K562 (cell line): ENCODE data around the gene CYTH1. TPM values are rescaled to one million over a fixed set of nuclear protein-coding genes. Genes with fewer than 3 reads are reported as not detected.

Source experiments
- ATAC-seq: fragments of 200-7000 bp; cut with Tn5 transposase; 3 replicates; pipeline ENCODE4 v1.9.1; 2020; ENCODE audit warnings: moderate library complexity
- BruUV-seq: library from RNA; stranded (reverse); fragments of 400-500 nt; replicated peaks from 2 replicates; lab custom pipeline; 2021; lab: Mats Ljungman, UMichigan
- CTCF ChIA-PET: fragments of 300-600 bp; formaldehyde crosslinking; extraction: SDS; loops from one replicate; lab custom pipeline; 2021; ENCODE audit warnings: low intra/inter-chr PET ratio; lab: Yijun Ruan, JAX
- POLR2A ChIA-PET: fragments of 300-600, 350-650 bp; sonication (Branson Sonifier 250); formaldehyde crosslinking; extraction: SDS; loops from one replicate; lab custom pipeline; 2021; ENCODE audit warnings: antibody characterized with exemption, inconsistent platforms; lab: Yijun Ruan, JAX
- DNase-seq, 4 experiments: peaks; one replicate each; pipeline versions ENCODE4 v3.0.0 to v3.0.0-alpha.2; 2011 to 2018; ENCODE audit warnings: low spot score in 3 of 4, mixed read lengths in 3 of 4; ENCODE audit errors: extremely low read depth in 1 of 4
- FAIRE-seq: peaks from 2 replicates; lab custom pipeline; 2011; peaks lifted over from hg19 to GRCh38; lab: Jason Lieb, UNC
- H2AFZ ChIP-seq: 2 replicates; pipeline ENCODE4 v1.6.0; 2011; ENCODE audit warnings: low read depth, low read length, control low read depth, inconsistent platforms
- H3K27ac ChIP-seq: fragments of 200-600 bp; 3 replicates; pipeline ENCODE4 v1.8.0; 2011; ENCODE audit warnings: low read depth, mild to moderate bottlenecking, control low read depth, inconsistent platforms, low read length, moderate library complexity, mixed read lengths; ENCODE audit errors: extremely low read depth
- H3K27me3 ChIP-seq, 2 experiments: fragments of 300-600 bp in 1 of 2; 2 replicates in 1 of 2; 3 replicates in 1 of 2; pipeline versions ENCODE4 v1.6.0 to v1.8.0; 2011; ENCODE audit warnings: inconsistent platforms in 2 of 2, low read length in 2 of 2, mild to moderate bottlenecking in 1 of 2, mixed read lengths in 1 of 2, moderate library complexity in 1 of 2; ENCODE audit not compliant: control insufficient read depth in 2 of 2, insufficient read depth in 2 of 2
- H3K36me3 ChIP-seq: fragments of 300-600 bp; 3 replicates; pipeline ENCODE4 v1.8.0; 2011; ENCODE audit warnings: mild to moderate bottlenecking, low read length, inconsistent platforms; ENCODE audit not compliant: control insufficient read depth, insufficient read depth
- H3K4me1 ChIP-seq, 2 experiments: fragments of 200-600 bp in 1 of 2; replicated peaks in 1 of 2; 2 replicates in 1 of 2; 3 replicates in 1 of 2; pipeline versions ENCODE4 v1.5.1 to v1.8.0; 2011; ENCODE audit warnings: inconsistent platforms in 2 of 2, low read length in 2 of 2, mild to moderate bottlenecking in 1 of 2, mixed read lengths in 1 of 2, moderate library complexity in 1 of 2; ENCODE audit not compliant: control insufficient read depth in 2 of 2, insufficient read depth in 2 of 2
- H3K4me2 ChIP-seq: 2 replicates; pipeline ENCODE4 v1.6.1; 2011; ENCODE audit warnings: low read length, control low read depth, inconsistent platforms, mixed read lengths; ENCODE audit not compliant: insufficient read depth
- H3K4me3 ChIP-seq: fragments of 200-600 bp; sonication (generic), shearing (Covaris generic); 2 replicates; pipeline ENCODE4 v1.5.1; 2016; ENCODE audit warnings: control low read depth, inconsistent platforms
- H3K79me2 ChIP-seq: fragments of 200-600 bp; 3 replicates; pipeline ENCODE4 v1.8.0; 2011; ENCODE audit warnings: low read length, inconsistent platforms; ENCODE audit not compliant: control insufficient read depth, insufficient read depth
- H3K9ac ChIP-seq, 2 experiments: 2 replicates each; pipeline versions ENCODE4 v1.6.0 to v1.6.1; 2011; ENCODE audit warnings: low read depth in 2 of 2, low read length in 2 of 2, control low read depth in 1 of 2, inconsistent platforms in 1 of 2, mild to moderate bottlenecking in 1 of 2, mixed read lengths in 1 of 2; ENCODE audit not compliant: insufficient read depth in 1 of 2
- H3K9me1 ChIP-seq: one replicate; pipeline ENCODE4 v1.6.0; 2011; ENCODE audit warnings: inconsistent platforms, mild to moderate bottlenecking, low read length, moderate library complexity; ENCODE audit not compliant: control insufficient read depth, insufficient read depth
- H3K9me3 ChIP-seq: replicated peaks from 2 replicates; pipeline ENCODE4 v1.5.1; 2011; ENCODE audit warnings: low read depth, low read length, inconsistent platforms; ENCODE audit not compliant: control insufficient read depth, insufficient read depth
- H4K20me1 ChIP-seq: replicated peaks from 2 replicates; pipeline ENCODE4 v1.6.1; 2011; ENCODE audit warnings: low read length, inconsistent platforms, mixed read lengths; ENCODE audit not compliant: control insufficient read depth, insufficient read depth
- EWSR1 ChIP-seq: fragments of 450-650 bp; IDR thresholded peaks from 2 replicates; pipeline ENCODE4 v1.6.1; 2018; ENCODE audit warnings: borderline replicate concordance, mild to moderate bottlenecking, low read depth, moderate library complexity; ENCODE audit not compliant: partially characterized antibody
- NR2F6 ChIP-seq: fragments of 450-650 bp; formaldehyde crosslinking; IDR thresholded peaks from 2 replicates; pipeline ENCODE4 v1.4.0; 2020; ENCODE audit warnings: mild to moderate bottlenecking
- RBM14 ChIP-seq: fragments of 200-400 bp; formaldehyde crosslinking; IDR thresholded peaks from 2 replicates; pipeline ENCODE4 v1.6.1; 2018; ENCODE audit warnings: low read depth, mild to moderate bottlenecking, low read length, moderate library complexity, borderline replicate concordance; ENCODE audit not compliant: insufficient read depth
- SRSF7 ChIP-seq: fragments of 200-400 bp; formaldehyde crosslinking; optimal IDR thresholded peaks from 2 replicates; pipeline ENCODE3; 2017; ENCODE audit warnings: mild to moderate bottlenecking, low read depth, low read length
- TEAD2 ChIP-seq: fragments of 450-650 bp; IDR thresholded peaks from 2 replicates; pipeline ENCODE4 v1.6.1; 2016; ENCODE audit warnings: missing genetic modification characterization, control low read depth, missing compliant biosample characterization
- WGBS: fragments of 100-300 bp; shearing (Covaris generic); methylation state at CpG from one replicate; pipeline ENCODE4 v1.1.6; 2016; ENCODE audit warnings: low coverage, mixed read lengths; ENCODE audit not compliant: insufficient coverage; ENCODE audit errors: missing lambda C conversion rate; 5-methylcytosine and 5-hydroxymethylcytosine counted together
- in situ Hi-C: fragments of 300-500 bp; cut with MboI; formaldehyde crosslinking; loops from 4 replicates; pipeline ENCODE4 v1.15.0; 2018; ENCODE audit warnings: inconsistent platforms, mixed read lengths
- intact Hi-C: fragments of 100-400 bp; cut with micrococcal nuclease; formaldehyde crosslinking; loops from 2 replicates; pipeline ENCODE4 v1.14.2; 2022
- polyA plus RNA-seq, 8 experiments: library from polyadenylated mRNA; depleted of rRNA in 4 of 8; stranded (reverse) in 5 of 8; unstranded in 3 of 8; fragments of >200 nt; fragmentation: Nextera tagmentation in 2 of 8; fragmentation: Illumina TruSeq in 1 of 8; extraction: Ambion mirVana in 2 of 8; extraction: Trizol in 1 of 8; gene quantifications; 2 replicates each; pipeline versions ENCODE4 v1.2.1 to v1.2.3, GENCODE V29; 2011 to 2014; ENCODE audit warnings: inconsistent platforms in 1 of 8, missing spikeins in 1 of 8
- total RNA-seq, 7 experiments: library from RNA; depleted of rRNA in 6 of 7; stranded (reverse); fragments of >200 nt in 6 of 7; fragmentation: Illumina TruSeq in 2 of 7; extraction: Trizol in 2 of 7; gene quantifications; 2 replicates each; pipeline versions ENCODE4 v1.2.1 to v1.2.3, GENCODE V29; 2011 to 2021; ENCODE audit warnings: low replicate concordance in 1 of 7
- TF ChIP-seq, protein P1 (sequence below): fragments of 450-650 bp; conservative IDR thresholded peaks from 2 replicates; pipeline ENCODE4 v1.6.1; 2016; ENCODE audit warnings: missing genetic modification characterization, low read depth, mild to moderate bottlenecking, missing compliant biosample characterization, moderate library complexity
- TF ChIP-seq, protein P2 (sequence below): fragments of 250-450 bp; sonication (Bioruptor Pico); IDR thresholded peaks from 2 replicates; pipeline ENCODE4 v1.8.0; 2021; ENCODE audit warnings: moderate library complexity, mild to moderate bottlenecking, inconsistent platforms

The CYTH1 gene
- total and polyA plus RNA-seq, 9 of the 15 experiments (the other 6 are each of a cell fraction or from before 2014, with no cell fraction given): 0.52 to 27.7 (median 16.8) TPM

DNA sequence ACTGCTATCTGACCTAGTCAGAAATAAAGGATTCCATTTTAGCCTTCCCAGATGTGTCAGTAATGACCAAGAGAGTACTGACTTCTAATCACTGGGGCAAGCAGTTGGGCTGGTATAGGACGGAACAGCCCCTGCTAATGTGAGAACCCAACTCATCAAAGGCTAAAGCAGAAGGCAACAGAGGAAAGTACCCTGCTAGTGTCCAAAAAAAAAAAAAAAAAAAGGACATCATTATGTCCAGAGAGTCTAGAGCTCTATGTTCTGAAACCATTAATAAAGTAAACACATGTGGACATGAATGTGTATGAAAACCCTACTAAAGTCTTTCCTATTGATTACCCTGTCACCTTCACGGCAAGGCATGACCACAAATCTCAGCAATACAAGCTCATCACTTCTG, 85.0 kb downstream of the CYTH1 start:
- Histone ChIP-seq H3K4me3 (no peak overlapping the region), H3K9ac (no peak overlapping the region), H3K27me3 (no peaks in the 10 kb centered on the region), H3K4me1 (no peaks in the 10 kb centered on the region; a peak in 1 of 5 replicates), H3K36me3 (peaks cover 43% of the 10 kb centered on the region; the same call in 2 of the 3 replicates), H3K9me3 (no peaks in the 10 kb centered on the region), H2AFZ (no peak overlapping the region), H3K79me2 (no peaks in the 10 kb centered on the region), H3K9me1 (no peaks in the 10 kb centered on the region), H3K27ac (no peak overlapping the region), H3K4me2 (no peak overlapping the region), H4K20me1 (no peaks in the 10 kb centered on the region)
- BruUV-seq: no TSS peak
- FAIRE-seq: no peak
- ChIA-PET CTCF (interaction anchor here (0.7 kb wide), 1 partner anchor 62 kb away, joined by 3 read pairs; no protein-coding TSS in a partner anchor), POLR2A (no interaction called here)
- in situ Hi-C loops: no loop called here
- WGBS: 88% methylated on average over 2 of the region's 2 CpGs
- intact Hi-C loops: no loop called here
- ATAC-seq: no peak
- no peak for DNase-seq
- TF ChIP-seq SRSF7: no peak
- TF ChIP-seq NR2F6 (CRISPR knock-in tag): no peak
- TF ChIP-seq EWSR1: no peak
- TF ChIP-seq, protein P1, sequence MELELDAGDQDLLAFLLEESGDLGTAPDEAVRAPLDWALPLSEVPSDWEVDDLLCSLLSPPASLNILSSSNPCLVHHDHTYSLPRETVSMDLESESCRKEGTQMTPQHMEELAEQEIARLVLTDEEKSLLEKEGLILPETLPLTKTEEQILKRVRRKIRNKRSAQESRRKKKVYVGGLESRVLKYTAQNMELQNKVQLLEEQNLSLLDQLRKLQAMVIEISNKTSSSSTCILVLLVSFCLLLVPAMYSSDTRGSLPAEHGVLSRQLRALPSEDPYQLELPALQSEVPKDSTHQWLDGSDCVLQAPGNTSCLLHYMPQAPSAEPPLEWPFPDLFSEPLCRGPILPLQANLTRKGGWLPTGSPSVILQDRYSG (tag): no peak
- no peak for TF ChIP-seq RBM14
- no peak for TF ChIP-seq TEAD2 (tag)
- TF ChIP-seq, protein P2, sequence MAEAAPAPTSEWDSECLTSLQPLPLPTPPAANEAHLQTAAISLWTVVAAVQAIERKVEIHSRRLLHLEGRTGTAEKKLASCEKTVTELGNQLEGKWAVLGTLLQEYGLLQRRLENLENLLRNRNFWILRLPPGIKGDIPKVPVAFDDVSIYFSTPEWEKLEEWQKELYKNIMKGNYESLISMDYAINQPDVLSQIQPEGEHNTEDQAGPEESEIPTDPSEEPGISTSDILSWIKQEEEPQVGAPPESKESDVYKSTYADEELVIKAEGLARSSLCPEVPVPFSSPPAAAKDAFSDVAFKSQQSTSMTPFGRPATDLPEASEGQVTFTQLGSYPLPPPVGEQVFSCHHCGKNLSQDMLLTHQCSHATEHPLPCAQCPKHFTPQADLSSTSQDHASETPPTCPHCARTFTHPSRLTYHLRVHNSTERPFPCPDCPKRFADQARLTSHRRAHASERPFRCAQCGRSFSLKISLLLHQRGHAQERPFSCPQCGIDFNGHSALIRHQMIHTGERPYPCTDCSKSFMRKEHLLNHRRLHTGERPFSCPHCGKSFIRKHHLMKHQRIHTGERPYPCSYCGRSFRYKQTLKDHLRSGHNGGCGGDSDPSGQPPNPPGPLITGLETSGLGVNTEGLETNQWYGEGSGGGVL: no peak
